ENCODE results near the gene GRHL3. TPM values are rescaled to one million over a fixed set of nuclear protein-coding genes. Genes with fewer than 3 reads are reported as not detected.
A peak's percentile ranks its signal among the peaks of the same experiment; 100 is the strongest.

The GRHL3 gene
- total RNA-seq, 2 experiments from 2014 or later = not detected

DNA sequence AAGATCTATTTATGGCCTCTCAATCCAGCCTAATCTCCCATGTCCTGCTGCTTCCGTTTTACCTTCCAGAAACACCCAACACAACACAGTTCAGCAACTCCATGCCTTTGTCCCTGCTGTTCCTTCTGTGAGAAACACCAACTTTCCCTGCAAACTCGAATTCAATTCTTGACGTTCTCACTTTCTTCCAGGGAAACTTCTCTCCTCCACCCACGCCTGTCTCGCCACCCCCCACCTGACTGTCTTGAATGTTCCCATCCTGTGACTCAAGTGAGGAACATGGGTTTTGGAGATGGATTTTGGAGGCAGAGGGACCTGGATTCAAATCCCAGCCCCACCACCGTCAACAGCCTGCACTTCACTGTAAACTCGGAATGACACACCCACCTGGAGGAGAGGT, 44.8 kb downstream of the GRHL3 start:
- intact Hi-C loops (cut with DNase I, micrococcal nuclease) = no loop called here
- POLR2A ChIA-PET = no interaction called here
- Mint-ChIP-seq H3K36me3 (ENCODE audit: low read depth) (peaks cover 31% of the 10 kb centered on the region), H3K27me3 (no peaks in the 10 kb centered on the region), H3K4me3 (no peak overlapping the region), H3K27ac (no peak overlapping the region), H3K9me3 (no peaks in the 10 kb centered on the region), H3K4me1 (ENCODE audit: low read depth) (no peaks in the 10 kb centered on the region)
- Histone ChIP-seq H3K4me1 (ENCODE audit: insufficient read depth, low read length) (no peaks in the 10 kb centered on the region), H3K27me3 (ENCODE audit: control insufficient read depth in 1 of 2, insufficient read depth in 2 of 2, low read length in 2 of 2) (no peaks in the 10 kb centered on the region), H3K4me3 (ENCODE audit: low read length) (no peak overlapping the region), H3K27ac (ENCODE audit: low read depth in 1 of 2, low read length in 2 of 2) (no peak overlapping the region), H3K9me3 (ENCODE audit: control insufficient read depth in 1 of 2, insufficient read depth in 1 of 2, low read length in 2 of 2) (no peaks in the 10 kb centered on the region), H3K36me3 (ENCODE audit: insufficient read depth, low read length) (peaks cover 7% of the 10 kb centered on the region)
- TF ChIP-seq, protein P1, sequence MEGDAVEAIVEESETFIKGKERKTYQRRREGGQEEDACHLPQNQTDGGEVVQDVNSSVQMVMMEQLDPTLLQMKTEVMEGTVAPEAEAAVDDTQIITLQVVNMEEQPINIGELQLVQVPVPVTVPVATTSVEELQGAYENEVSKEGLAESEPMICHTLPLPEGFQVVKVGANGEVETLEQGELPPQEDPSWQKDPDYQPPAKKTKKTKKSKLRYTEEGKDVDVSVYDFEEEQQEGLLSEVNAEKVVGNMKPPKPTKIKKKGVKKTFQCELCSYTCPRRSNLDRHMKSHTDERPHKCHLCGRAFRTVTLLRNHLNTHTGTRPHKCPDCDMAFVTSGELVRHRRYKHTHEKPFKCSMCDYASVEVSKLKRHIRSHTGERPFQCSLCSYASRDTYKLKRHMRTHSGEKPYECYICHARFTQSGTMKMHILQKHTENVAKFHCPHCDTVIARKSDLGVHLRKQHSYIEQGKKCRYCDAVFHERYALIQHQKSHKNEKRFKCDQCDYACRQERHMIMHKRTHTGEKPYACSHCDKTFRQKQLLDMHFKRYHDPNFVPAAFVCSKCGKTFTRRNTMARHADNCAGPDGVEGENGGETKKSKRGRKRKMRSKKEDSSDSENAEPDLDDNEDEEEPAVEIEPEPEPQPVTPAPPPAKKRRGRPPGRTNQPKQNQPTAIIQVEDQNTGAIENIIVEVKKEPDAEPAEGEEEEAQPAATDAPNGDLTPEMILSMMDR (IDR thresholded peaks at IDR 0.05) = no peak
- CTCF ChIA-PET = no interaction called here
- no peak for DNase-seq
- no peak for ATAC-seq (ENCODE audit: poor library complexity)

DNA sequence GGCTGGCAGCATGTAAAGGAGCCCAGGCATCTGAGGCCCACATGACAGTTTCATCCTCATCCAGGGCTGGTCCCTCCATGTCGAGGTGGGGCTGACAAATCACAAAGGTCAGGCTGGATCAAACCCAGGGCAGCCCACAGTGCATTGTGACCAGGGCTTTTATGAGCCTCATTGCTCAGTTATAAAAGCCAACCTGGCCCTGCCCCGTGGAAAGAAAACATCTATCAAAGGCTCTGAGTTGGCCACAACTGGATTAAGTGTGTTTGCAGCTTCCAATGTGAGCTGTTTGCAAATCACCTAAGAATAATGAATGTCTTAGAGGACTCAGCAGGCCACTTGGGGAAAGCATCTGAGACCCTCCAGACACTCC, 45.4 kb downstream of the GRHL3 start:
- CTCF ChIA-PET = no interaction called here
- H3K27ac ChIP-seq (ENCODE audit: low read depth in 1 of 2, low read length in 2 of 2) = no peak overlapping the region
- peaks cover 25% of the 10 kb centered on the region for H3K36me3 Mint-ChIP-seq (ENCODE audit: low read depth)

DNA sequence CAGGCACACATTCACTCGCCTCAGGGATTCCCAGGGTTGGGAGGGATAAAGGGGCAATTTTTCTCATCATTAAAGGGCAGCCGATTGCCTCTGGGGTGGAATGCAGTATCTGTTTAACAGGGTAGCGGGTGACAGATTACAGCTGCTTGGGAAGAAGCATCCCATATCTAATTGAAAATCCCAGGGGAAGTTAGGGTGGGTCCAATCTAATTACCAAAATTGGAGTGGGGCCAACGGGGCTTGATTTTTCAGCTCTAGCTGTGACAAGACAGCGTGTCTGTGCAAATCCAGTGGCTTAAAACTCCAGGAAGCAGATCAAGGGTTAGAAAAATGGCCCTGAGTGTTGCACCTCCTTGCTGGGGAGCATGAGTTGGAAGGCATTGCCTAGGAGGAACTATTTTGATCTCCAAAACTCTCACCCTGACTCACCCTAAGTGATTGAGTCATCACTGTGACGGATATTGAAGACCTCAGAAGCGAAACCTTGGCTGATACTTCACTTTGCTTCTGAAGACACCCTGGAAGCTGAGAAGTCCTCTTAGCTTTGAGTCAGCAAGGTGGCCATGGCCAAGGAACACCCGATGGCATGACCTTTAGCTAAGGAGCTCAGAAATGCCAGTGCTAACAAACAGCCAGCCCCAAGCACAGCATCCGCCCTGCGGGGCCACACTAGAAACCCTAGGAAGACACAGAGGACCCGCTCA, 46.0 kb downstream of the GRHL3 start:
- CTCF ChIA-PET = interaction anchor here (0.9 kb wide), 1 partner anchor 166 kb away, joined by 3 read pairs; no protein-coding TSS in a partner anchor
- TF ChIP-seq, protein P1 (IDR thresholded peaks at IDR 0.05) = no peak
- Mint-ChIP-seq H3K4me1 (ENCODE audit: low read depth) (no peaks in the 10 kb centered on the region), H3K9me3 (no peaks in the 10 kb centered on the region), H3K36me3 (ENCODE audit: low read depth) (peaks cover 24% of the 10 kb centered on the region), H3K27ac (no peak overlapping the region), H3K27me3 (no peaks in the 10 kb centered on the region), H3K4me3 (no peak overlapping the region)
- H3K27ac ChIP-seq (ENCODE audit: low read depth in 1 of 2, low read length in 2 of 2) = no peak overlapping the region
- peaks cover 4% of the 10 kb centered on the region for H3K36me3 ChIP-seq (ENCODE audit: insufficient read depth, low read length)
- peak in 3 of 14 experiments; percentile 10 to 65 (median 54) for DNase-seq
- POLR2A ChIA-PET = no interaction called here
- H3K27me3 ChIP-seq (ENCODE audit: control insufficient read depth in 1 of 2, insufficient read depth in 2 of 2, low read length in 2 of 2) = no peaks in the 10 kb centered on the region
- no peaks in the 10 kb centered on the region for H3K9me3 ChIP-seq (ENCODE audit: control insufficient read depth in 1 of 2, insufficient read depth in 1 of 2, low read length in 2 of 2)
- intact Hi-C loops (cut with DNase I, micrococcal nuclease) = no loop called here
- H3K4me3 ChIP-seq (ENCODE audit: low read length) = no peak overlapping the region
- ATAC-seq (ENCODE audit: poor library complexity) = no peak
- no peaks in the 10 kb centered on the region for H3K4me1 ChIP-seq (ENCODE audit: insufficient read depth, low read length)

More for the DNA sequence above, 45.4 kb downstream of the GRHL3 start:
- Mint-ChIP-seq H3K9me3 (no peaks in the 10 kb centered on the region), H3K4me1 (ENCODE audit: low read depth) (no peaks in the 10 kb centered on the region), H3K27ac (no peak overlapping the region), H3K4me3 (no peak overlapping the region), H3K27me3 (no peaks in the 10 kb centered on the region)
- POLR2A ChIA-PET = no interaction called here
- Histone ChIP-seq H3K27me3 (ENCODE audit: control insufficient read depth in 1 of 2, insufficient read depth in 2 of 2, low read length in 2 of 2) (no peaks in the 10 kb centered on the region), H3K4me1 (ENCODE audit: insufficient read depth, low read length) (no peaks in the 10 kb centered on the region), H3K9me3 (ENCODE audit: control insufficient read depth in 1 of 2, insufficient read depth in 1 of 2, low read length in 2 of 2) (no peaks in the 10 kb centered on the region), H3K4me3 (ENCODE audit: low read length) (no peak overlapping the region), H3K36me3 (ENCODE audit: insufficient read depth, low read length) (peaks cover 7% of the 10 kb centered on the region)
- intact Hi-C loops (cut with DNase I, micrococcal nuclease) = no loop called here
- TF ChIP-seq, protein P1 (IDR thresholded peaks at IDR 0.05) = no peak
- DNase-seq (no peak), ATAC-seq (ENCODE audit: poor library complexity) (no peak)

Measured in CD4-positive, alpha-beta T cell (primary cell).